ENCODE measurements around the gene RP9.

The RP9 gene

GRCh38 chr7:33066771-33067170 lies 42.4 kb downstream of the RP9 start:
- DNase-seq, result no peak

DNA sequence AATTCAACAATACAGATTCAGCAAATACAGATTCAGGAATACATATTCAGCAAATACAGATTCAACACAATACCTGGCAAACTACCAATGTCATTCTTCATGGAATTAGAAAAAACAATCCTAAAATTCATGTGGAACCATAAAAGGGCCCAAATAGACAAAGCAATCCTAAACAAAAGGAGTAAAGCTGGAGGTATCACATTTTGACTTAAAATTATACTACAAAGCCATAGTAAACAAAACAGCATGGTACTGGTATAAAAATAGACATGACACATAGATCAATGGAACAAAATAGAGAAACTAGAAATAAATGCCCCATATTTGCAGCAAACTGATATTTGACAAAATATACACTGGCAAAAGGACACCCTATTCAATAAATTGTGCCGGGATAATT lies 43.2 kb downstream of the RP9 start:
- no peak for DNase-seq

DNA sequence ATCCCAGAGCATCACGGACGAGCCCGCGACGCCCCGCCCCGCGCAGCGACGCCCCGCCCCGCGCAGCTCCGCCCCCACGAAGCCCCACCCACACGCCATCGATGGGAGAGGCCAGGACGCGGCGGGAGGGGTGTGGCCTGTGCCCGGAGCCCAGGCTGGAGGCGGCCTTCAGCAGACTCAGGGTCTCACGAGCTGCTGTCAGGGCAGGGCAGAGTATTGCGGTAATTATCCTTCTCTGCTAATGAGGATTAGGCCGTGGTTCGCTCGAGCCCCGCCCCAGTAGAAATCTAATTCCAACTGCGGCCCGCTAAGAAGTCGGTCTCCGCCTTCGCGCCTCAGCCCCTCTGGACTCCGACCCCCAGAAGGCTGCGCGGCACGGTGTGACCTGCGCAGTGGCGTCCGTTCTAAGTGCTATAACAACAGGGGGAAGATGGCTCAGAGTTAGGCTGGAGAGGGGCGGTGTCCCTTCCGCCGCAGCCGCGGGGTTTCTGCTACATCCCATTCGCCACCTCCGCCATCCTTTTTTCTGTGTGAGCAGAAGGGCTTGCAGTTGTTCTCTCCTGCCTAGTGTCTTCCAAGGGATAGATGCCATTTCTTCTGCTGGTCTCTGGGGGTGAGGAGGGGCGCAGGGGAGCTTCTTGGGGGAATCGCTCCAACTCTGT lies 46.3 kb downstream of the RP9 start:
- DNase-seq, result peak; percentile 61 to 100 (median 96)

- DNase-seq, result peak in 31 of 56 donors; percentile 2 to 73 (median 46)
Observed at GRCh38 chr7:33062023-33062781, 47.0 kb downstream of the RP9 start, which contains the start of gene NT5C3A. TSS of gene NT5C3A (minus strand) at chr7:33062776. CDS start at chr7:33062705, 71 bp downstream.

GRCh38 chr7:33061282-33061937 lies 47.8 kb downstream of the RP9 start:
- no peak for DNase-seq

GRCh38 chr7:33059635-33060034 lies 49.6 kb downstream of the RP9 start:
- no peak for DNase-seq

- DNase-seq, result no peak
Observed at GRCh38 chr7:33055158-33055557, 54.0 kb downstream of the RP9 start.

DNA sequence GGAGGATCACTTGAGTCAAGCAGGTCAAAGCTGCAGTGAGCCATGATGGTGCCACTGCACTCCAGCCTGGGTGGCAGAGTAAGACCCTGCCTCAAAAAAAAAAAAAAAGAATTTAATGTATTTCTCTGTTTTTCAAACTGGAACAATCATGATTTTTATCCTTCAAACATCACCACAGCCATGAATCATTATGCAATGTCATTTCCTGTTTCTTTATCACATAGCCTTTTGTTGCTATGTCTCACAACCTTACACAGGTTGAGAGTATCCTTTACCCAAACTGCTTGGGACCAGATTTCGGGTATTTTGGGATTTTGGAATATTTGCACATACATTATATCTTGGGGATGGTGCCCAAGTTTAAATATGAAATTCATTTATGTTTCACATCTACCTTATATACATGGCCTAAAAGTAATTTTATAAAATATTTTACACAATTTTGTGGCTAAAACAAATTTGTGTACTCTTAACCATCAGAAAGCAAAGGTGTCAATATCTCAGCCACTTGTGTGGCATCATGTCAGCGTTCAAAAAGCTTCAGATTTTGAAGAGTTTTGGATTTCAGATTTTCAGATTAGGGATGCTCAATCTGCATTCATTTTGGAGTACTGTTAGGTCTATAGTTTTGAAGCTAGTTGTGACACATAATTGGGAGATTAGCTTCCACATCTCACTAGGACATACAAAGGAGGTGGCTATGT lies 54.8 kb downstream of the RP9 start:
- no peak for DNase-seq

DNA sequence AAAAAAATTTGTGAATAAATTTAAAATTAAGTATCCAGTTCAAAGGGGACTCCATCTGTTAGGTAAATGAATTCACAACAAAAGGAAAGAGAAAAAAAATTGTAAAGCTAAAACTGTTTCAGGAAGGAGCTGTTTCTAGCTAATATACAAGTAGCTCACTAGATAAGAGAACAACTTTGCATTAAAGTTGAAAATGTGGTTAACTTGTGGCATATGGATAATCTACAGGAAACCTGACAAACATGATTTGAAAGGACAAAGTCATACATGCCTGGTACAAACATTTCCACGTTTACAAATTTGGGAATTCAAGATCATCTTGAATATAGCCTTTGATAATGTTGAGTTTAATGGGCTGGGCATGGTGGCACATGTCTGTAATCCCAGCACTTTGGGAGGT lies 55.5 kb downstream of the RP9 start:
- DNase-seq, result no peak

GRCh38 chr7:33050535-33051318 lies 58.5 kb downstream of the RP9 start:
- peak in 1 of 56 donors; percentile 15 for DNase-seq

GRCh38 chr7:33048704-33049103 lies 60.5 kb downstream of the RP9 start:
- DNase-seq, result no peak

DNA sequence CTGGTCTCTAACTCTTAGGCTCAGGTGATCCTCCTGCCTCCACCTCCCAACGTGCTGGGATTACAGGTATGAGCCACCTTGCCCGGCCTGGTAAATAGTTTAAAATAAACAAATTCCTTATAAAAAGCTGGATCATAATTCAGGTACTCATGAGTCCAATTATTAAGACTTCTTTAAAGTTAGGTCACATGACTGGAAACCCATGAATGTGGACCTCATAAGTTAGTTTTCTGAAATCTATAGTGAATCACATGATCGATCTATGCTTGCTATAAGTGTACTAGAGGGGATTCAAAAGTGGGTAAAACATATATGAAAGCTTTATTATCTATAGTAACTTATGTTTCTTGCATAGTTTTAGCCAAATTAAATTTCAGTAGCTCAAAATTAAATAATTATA lies 60.9 kb downstream of the RP9 start:
- no peak for DNase-seq

- DNase-seq, result no peak
Observed at GRCh38 chr7:33044986-33045385, 64.2 kb downstream of the RP9 start.

Measured in nucleus accumbens (tissue), 56 donors.